GM19351 (cell line): ENCODE measurements around the gene PDZRN4.

ENCODE experiments used
- ATAC-seq: cut with Tn5 transposase; IDR thresholded peaks from one replicate; pipeline ENCODE4 v1.9.1; 2021; ENCODE audit warnings: mild to moderate bottlenecking, moderate library complexity; ENCODE audit not compliant: unreplicated experiment

The PDZRN4 gene

DNA sequence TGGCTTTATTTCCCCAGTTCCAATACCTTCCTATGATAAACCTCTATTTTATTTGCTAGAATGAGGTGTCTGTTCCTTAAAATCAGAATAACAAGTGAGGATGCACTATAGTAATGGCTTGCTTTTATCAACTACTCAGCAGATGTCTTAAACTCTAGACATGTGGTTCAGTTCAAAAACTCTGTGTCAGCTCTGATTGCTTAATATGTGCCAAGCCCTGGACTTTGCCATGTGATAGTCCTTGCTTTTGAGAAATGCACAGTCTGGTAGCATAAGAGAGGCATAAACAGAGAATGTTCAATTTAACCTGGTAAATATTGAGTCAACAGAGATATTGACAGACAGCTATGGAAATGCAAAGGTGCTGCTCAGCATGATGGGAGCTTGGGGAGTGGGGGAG, 254.8 kb downstream of the PDZRN4 start:
- ATAC-seq = no peak

DNA sequence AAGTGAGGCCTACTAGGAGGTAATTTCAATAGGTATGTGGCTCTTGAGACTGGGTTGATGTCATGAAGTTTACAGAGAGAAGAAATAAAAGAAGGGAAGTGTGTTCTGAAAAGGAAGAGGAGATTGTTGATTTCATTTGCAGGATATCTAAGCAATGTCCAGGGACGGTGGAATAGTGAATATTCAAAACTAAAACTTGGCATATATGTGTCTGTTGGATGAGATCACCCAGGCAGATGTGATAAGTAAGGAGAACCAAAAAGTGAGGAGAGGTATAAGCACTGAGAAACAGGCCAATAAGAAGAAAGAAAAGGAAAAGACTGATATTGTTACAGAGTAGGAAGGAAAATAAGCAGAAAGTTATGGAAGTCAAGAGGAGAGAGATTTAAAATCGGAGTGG, 255.6 kb downstream of the PDZRN4 start:
- ATAC-seq = no peak

- ATAC-seq = no peak
These were observed 264.8 kb downstream of the PDZRN4 start for GRCh38 chr12:41452838-41453407.

DNA sequence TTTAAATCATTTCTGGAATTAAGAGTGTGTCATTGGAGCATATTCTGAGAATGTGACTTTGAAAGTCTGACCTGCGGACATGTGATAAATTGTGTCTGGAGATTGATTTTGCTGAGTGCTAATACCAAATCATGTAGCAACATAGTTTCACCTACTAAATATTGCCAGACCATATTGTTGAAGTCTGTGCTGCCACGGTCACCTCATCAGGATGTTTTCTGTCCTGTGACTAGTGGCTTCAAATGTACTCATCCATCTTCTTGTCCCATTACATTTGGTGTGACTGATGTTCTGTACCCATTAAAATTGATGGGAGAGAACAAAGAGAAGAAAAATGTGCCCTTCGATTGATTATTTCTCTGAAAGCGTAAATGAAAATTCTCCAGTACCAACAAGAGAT, 265.3 kb downstream of the PDZRN4 start:
- no peak for ATAC-seq

DNA sequence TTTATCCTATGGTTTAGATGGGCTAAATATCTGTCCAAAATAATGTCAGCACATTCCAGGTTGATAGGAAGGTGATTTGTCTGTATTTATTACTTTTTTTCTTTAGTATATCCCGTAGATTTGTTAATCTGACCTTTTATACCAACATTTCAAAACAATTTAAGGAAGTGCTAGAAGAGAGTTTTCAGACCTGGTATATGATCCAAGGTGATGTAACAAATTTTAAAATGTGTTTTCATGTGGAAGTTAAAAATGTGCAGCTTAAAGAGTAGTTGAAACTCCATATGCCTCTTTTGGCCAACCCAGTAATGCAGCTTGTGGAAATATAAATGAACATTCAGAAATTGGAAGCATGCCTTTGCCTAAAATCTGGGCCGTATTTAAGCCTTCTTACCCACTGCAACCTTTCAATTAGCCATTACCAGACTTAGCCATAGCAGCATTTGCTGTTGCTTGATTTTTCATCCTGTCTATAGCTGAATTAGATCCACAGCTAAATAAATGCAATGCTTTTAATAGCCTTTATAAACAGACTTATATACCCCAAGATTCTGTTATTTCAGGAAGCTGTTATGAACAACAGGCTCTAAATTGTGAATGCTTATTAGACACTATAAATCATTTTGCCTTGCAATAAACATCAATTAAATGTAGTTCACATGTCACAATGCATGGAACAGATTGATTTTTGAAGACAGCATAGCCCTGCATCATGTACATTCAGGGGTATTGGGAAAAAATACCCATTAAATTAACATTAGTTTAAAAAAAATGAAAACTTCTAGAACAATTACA, 271.2 kb downstream of the PDZRN4 start:
- no peak for ATAC-seq

DNA sequence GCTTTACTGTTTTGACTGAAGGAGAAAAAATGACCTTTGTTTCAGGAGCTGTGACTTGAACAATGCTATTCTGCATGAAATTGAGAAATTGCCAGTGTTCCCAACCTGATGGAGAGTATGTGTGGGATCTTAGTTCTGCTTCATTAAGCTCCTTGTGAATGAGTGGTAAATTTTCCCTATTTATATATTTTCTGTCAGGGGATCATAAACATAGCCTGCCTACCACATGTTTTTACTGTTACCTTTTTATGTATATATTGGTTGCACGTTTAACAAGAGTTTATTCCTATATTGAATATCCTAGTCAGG, 271.7 kb downstream of the PDZRN4 start:
- no peak for ATAC-seq

DNA sequence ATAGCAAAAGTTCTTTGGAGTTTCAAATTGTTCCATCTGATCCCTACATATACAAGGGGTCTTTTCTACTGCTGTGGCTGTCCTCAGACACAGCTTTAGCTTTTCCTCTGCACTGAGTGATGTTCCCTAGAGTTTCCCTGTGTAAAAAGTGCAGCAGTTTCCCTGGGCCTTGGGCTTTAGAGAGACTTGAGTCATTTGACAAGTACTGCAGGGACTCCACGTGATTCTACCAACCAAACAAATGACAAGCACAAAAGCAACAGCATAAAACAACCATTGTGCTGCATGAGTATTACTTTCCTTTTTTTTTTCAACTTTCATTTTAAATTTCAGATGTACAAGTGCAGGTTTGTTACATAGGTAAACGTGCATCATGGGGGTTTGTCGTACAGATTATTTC, 272.8 kb downstream of the PDZRN4 start:
- ATAC-seq = no peak

DNA sequence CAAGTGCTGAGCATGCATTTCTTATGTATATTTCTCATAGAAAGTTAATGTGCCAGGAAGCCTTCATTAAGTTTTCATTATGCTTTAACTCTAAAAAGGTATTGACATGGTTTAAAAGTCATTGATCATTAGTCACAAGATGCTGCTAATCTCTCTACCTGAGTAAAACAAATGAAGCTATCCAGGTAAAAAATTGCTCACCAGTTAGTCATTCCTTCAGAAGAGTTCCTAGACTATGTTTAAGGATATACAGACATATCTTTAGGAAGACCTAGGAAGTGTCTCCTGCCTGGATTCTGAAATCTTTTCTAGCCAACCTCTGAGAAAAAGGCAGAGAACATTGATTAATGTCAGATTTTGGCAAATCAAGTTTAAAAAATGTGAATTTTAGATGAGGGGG, 274.2 kb downstream of the PDZRN4 start:
- ATAC-seq = no peak

DNA sequence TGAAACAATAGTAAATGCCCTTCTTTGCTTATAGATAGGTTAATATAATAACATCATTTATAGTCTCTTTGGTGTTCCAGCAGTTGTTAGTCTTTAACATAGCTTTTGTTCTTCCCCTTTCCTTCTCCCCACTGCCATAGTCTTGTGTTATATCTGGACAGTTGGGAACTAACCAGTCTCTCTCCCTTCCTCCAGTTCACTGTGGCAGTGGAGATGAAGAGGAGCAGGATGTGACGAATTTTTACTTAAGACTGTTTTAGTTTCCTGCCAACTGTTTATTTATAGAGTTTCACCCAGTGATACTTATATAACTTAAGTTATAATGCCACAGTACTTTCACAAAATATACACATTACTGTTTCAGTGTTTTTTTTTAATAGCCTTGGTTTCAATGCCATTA, 277.4 kb downstream of the PDZRN4 start:
- no peak for ATAC-seq

GRCh38 chr12:41466300-41466699, 278.2 kb downstream of the PDZRN4 start:
- ATAC-seq = no peak

GRCh38 chr12:41466802-41467201, 278.7 kb downstream of the PDZRN4 start:
- ATAC-seq = no peak

GRCh38 chr12:41467591-41468325, 279.6 kb downstream of the PDZRN4 start:
- ATAC-seq = no peak

- no peak for ATAC-seq
These were observed 280.2 kb downstream of the PDZRN4 start for GRCh38 chr12:41468341-41468740.

GRCh38 chr12:41468756-41469155, 280.6 kb downstream of the PDZRN4 start:
- no peak for ATAC-seq

GRCh38 chr12:41473441-41473840, 285.3 kb downstream of the PDZRN4 start:
- ATAC-seq = no peak

DNA sequence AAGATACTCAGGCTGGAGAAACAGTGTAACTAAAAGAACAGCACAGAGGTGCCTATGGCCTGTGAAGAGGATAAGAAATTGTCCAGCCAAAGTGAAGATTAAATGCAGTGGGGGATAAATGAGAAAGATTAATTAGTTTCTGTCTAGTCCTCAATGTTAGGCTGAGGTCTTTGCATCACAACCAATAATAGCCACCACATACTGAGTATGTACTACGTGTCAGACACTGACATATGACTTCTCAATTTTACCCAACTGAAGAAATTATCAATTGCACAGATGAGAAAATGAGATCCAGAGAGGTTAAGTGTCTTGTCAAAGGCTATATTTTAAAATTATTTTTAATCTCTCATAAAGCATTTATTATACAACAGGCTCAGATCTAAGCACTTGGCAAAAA, 285.9 kb downstream of the PDZRN4 start:
- ATAC-seq = no peak

DNA sequence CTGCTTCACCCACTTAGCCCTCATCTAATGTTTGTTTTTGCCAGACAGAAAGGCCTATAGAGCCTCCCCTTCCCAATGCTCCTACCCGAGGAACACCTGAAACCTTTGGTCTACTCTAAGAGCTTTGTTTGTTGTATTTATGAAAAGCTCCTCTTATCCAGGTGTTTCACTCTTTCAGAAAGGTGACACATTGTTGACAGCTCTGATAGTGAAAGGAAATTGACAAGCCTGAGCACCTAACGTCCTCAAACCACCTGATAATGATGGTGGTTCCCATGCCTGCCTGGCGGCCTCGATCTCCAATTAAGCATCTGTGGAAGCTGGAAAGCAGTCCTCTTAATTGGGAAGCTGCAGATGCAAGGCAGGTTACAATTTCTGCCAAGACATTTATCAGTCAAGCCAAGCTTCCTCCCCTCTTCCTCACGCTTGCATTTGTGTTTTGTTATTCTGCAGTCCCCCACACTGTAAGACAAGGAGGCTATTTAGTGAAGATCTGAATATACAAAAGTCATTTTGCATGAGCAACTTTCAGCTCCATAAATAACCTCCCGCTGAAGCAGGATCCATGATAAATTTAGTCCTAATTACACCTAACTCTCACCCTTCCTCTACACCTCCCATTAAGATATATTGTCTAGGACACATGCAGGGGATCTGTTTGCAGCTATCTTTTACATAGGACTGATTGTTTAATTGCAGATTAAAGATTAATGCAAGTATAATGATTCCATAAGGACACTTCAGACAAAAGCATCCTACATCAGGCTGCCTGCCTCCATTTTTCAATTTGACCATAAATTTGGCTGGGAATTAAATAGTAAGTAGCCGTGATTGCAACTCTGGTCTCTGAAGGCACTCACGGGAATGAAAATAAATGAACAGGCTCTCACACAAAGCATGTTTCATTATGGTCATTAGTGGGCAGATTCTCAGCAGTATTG, 288.6 kb downstream of the PDZRN4 start:
- no peak for ATAC-seq

- no peak for ATAC-seq
These were observed 291.3 kb downstream of the PDZRN4 start for GRCh38 chr12:41479426-41479825.

- ATAC-seq = no peak
These were observed 297.1 kb downstream of the PDZRN4 start for GRCh38 chr12:41485203-41485602.

GRCh38 chr12:41486718-41487117, 298.6 kb downstream of the PDZRN4 start:
- ATAC-seq = no peak

DNA sequence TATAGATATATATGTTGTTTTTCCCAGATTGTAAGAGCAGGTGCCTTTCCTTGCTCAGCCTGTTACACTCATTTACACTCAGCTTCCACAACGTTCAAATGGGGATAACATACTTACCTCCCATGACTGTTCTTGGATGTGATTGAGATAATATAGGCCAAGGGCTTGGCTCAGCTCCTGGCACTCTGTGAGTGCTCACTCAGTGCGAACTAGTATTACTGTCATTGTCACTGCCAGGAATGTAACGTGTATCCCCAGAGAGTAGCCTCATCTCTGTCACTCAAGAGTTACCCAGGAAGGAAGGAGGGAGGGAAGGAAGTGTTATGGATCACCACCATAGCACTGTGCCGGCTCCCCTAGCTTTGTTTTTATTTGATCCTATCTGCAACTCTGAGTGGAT, 307.9 kb downstream of the PDZRN4 start:
- no peak for ATAC-seq
